HFF-Myc (cell line): ENCODE data around the gene SEC63.
"Not testable (repeated sequence)": the region's sequence is repeated elsewhere in the genome, so short reads cannot be mapped to it uniquely, and the experiment has no call there.

ENCODE experiments used
- DNase-seq: peaks from one replicate; pipeline ENCODE4 v3.0.0-alpha.2; 2011; ENCODE audit warnings: low read depth; ENCODE audit errors: extremely low read depth
- H3K4me3 ChIP-seq: replicated peaks from 2 replicates; pipeline ENCODE4 v1.5.1; 2011; ENCODE audit warnings: low read depth, mild to moderate bottlenecking, control low read depth, low read length
- TF ChIP-seq, protein P1 (sequence below): IDR thresholded peaks from 2 replicates; pipeline ENCODE4 v1.5.1; 2012; ENCODE audit warnings: mild to moderate bottlenecking, low read depth, low read length, control low read depth; ENCODE audit errors: missing control alignments

SEC63 gene

DNA sequence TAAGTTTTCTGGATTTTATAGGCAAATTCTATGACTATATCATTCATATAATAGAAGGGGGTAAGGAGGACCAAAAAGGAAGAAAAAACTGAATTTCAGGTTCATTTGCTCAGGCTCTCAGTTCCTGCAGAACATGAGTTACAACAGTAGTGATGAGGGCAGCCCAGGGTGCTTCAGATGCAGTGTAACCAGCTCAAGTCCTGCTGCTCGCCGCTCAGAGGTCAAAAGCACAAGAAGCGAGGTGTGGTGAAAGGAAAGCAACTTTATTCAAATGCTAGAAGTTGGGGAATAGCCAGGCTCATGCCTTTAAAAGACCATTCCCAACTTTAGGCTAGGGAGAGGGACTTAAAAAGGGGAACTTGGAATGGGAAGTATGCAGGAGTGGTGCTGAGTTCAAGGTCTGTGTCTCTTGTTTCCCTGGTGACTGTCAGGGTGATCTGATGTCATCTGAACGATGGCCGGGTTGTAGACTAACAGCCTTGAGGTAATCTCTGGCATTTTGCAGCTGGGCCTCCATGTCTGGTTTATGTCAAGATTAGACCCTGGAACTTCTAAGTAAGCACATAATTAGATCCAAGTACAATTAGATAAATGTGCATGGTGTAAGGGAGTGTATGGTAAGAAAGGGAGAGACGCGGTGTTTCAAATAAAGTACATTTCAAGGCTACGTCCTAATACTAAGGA, 14.5 kb upstream of the SEC63 start:
- TF ChIP-seq, protein P1, sequence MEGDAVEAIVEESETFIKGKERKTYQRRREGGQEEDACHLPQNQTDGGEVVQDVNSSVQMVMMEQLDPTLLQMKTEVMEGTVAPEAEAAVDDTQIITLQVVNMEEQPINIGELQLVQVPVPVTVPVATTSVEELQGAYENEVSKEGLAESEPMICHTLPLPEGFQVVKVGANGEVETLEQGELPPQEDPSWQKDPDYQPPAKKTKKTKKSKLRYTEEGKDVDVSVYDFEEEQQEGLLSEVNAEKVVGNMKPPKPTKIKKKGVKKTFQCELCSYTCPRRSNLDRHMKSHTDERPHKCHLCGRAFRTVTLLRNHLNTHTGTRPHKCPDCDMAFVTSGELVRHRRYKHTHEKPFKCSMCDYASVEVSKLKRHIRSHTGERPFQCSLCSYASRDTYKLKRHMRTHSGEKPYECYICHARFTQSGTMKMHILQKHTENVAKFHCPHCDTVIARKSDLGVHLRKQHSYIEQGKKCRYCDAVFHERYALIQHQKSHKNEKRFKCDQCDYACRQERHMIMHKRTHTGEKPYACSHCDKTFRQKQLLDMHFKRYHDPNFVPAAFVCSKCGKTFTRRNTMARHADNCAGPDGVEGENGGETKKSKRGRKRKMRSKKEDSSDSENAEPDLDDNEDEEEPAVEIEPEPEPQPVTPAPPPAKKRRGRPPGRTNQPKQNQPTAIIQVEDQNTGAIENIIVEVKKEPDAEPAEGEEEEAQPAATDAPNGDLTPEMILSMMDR = no peak
- no peak overlapping the region for H3K4me3 ChIP-seq
- DNase-seq = no peak

- TF ChIP-seq, protein P1 = no peak
- DNase-seq = no peak
- H3K4me3 ChIP-seq = no peak overlapping the region
Observed at GRCh38 chr6:107971181-107971580, 13.2 kb upstream of the SEC63 start.

DNA sequence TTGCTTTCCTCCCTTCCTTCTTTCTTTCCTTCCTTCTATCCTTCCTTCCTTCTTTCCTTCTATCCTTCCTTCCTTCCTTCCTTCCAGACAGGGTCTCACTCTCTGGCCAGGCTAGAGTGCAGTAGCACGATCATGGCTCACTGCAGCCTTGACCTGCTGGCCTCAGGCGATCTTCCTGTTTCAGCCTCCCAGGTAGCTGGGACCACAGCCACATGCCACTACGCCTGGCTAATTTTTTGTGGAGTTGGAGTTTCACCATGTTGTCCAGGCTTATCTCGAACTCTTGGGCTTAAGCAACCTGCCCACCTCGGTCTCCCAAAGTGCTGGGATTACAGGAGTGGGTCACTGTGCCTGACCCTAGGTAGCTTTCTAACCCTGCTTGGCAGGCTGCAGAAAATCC, 12.2 kb upstream of the SEC63 start:
- TF ChIP-seq, protein P1 = no peak

DNA sequence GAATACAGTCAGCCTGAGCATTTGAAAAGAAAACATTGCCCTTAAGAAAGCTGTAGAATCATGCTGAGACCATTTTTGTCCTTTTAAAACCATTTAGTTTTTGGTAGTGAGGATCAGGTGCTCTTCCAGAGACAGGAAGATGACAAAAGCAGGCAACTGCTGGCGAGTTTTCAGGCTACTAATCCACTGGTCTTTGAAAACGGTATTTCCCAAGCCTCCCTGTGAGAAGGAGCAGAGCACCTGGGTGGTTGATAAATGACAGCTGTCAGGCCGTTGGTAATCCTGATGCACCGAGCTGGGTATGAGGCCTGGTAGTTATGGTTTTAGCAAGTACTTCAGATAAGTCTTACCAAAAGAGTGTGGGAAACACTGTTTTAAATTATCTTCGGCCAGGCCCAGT, 10.1 kb upstream of the SEC63 start:
- no peak for DNase-seq
- TF ChIP-seq, protein P1 = no peak
- no peak overlapping the region for H3K4me3 ChIP-seq

More for the DNA sequence above, 12.2 kb upstream of the SEC63 start:
- no peak for DNase-seq
- no peak overlapping the region for H3K4me3 ChIP-seq

GRCh38 chr6:107965746-107966145, 7.7 kb upstream of the SEC63 start:
- TF ChIP-seq, protein P1 = no peak
- no peak overlapping the region for H3K4me3 ChIP-seq
- no peak for DNase-seq

DNA sequence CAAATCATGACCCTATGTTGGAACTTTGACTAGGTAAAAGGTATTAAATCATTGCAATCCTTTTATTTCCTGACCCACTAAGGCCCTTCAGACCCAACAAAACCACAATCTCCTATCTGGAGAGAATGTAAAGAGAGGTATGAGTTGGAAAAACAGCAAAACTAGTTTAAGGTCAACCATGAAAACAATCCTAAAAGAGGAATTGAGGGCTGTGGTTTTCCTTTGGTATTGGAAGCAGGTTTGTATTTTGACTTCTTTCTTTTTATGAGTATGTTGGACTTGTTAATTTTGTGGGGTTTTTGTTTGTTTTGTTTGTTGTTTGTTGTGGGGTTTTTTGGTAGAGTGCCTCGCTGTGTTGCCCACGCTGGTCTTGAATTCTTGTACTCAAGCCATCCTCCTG, 4.7 kb upstream of the SEC63 start:
- TF ChIP-seq, protein P1 = no peak
- DNase-seq = no peak
- H3K4me3 ChIP-seq = no peak overlapping the region

- TF ChIP-seq, protein P1 = no peak
- no peak for DNase-seq
- no peak overlapping the region for H3K4me3 ChIP-seq
Observed at GRCh38 chr6:107959392-107959791, 1.4 kb upstream of the SEC63 start.

GRCh38 chr6:107958689-107959362, 818 bp upstream of the SEC63 start:
- DNase-seq = not testable (repeated sequence)
- H3K4me3 ChIP-seq = peak overlapping the region; percentile 84
